ENCODE measurements around the gene ZNF296. TPM values are rescaled to one million over a fixed set of nuclear protein-coding genes. Genes with fewer than 3 reads are reported as not detected.
A peak's percentile ranks its signal among the peaks of the same experiment; 100 is the strongest.

ZNF296 gene
- total and polyA plus RNA-seq, 2 of the 13 experiments (the other 11 are each of a cell fraction or from before 2014, with no cell fraction given): 0.26 to 0.62 TPM

DNA sequence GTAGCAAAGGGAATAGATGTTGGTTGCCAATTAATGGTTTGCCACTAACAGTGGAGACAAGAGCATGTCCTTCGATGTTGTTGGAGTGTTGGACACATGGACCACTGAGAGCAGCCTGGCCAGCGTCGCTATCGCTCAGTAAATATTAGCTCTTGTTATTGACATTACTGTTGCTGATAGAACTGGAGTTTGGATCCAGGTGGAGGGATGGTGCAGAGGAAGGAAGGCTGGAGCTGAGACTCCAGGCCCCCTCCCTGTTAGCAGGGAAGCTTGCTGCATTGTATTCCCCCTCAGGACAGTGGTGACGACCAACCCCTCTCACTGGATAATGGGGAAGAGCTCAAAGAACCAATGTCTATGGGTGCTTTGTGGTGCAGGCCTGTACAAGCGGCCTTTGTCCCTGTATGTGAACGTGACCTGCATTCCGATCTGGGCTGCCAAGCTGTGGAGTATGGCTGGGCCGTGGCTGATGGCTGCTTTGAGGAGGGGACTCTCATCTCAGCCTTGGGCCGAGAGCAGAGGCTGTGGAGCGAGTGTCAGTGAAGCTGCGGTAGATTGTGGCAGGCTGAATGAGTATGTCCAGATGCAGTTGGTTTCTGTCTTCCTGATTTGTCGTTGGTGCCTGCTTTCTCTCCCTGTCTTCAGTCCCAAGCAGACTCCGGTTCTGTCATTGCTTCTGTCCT lies 30.5 kb downstream of the ZNF296 start (continued):
- peak; percentile 79 for TF ChIP-seq ZEB1 (IDR thresholded peaks at IDR 0.05; ENCODE audit: insufficient replicate concordance, low read depth)
- TF ChIP-seq, protein P1, sequence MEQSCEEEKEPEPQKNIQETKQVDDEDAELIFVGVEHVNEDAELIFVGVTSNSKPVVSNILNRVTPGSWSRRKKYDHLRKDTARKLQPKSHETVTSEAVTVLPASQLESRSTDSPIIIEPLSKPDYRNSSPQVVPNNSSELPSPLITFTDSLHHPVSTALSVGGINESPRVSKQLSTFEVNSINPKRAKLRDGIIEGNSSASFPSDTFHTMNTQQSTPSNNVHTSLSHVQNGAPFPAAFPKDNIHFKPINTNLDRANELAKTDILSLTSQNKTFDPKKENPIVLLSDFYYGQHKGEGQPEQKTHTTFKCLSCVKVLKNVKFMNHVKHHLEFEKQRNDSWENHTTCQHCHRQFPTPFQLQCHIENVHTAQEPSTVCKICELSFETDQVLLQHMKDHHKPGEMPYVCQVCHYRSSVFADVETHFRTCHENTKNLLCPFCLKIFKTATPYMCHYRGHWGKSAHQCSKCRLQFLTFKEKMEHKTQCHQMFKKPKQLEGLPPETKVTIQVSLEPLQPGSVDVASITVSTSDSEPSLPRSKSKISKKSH (CRISPR knock-in tag; IDR thresholded peaks at IDR 0.05; ENCODE audit: borderline replicate concordance): no peak; the same call in 1 of the 2 replicates
- TF ChIP-seq ZNF761 (CRISPR knock-in tag; conservative IDR thresholded peaks at IDR 0.05): no peak
- TF ChIP-seq ZFP37 (CRISPR knock-in tag; IDR thresholded peaks at IDR 0.05; ENCODE audit: borderline replicate concordance): peak; percentile 68; the same call in 1 of the 2 replicates
- 0 out of 2 replicates have a peak, but pooled peaks have one; percentile 29 for TF ChIP-seq SPEN (CRISPR knock-in tag; IDR thresholded peaks at IDR 0.05; ENCODE audit: low read depth)
- TF ChIP-seq, protein P2, sequence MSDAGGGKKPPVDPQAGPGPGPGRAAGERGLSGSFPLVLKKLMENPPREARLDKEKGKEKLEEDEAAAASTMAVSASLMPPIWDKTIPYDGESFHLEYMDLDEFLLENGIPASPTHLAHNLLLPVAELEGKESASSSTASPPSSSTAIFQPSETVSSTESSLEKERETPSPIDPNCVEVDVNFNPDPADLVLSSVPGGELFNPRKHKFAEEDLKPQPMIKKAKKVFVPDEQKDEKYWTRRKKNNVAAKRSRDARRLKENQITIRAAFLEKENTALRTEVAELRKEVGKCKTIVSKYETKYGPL (CRISPR knock-in tag; IDR thresholded peaks at IDR 0.05): no peak
- TF ChIP-seq PTBP1 (IDR thresholded peaks at IDR 0.05; ENCODE audit: low read depth, low read length, poor library complexity, severe bottlenecking): no peak
- TF ChIP-seq ZNF547 (CRISPR knock-in tag; IDR thresholded peaks at IDR 0.05): peak; percentile 56; the same call in 1 of the 2 replicates
- peak; percentile 91 for TF ChIP-seq REPIN1 (CRISPR knock-in tag; IDR thresholded peaks at IDR 0.05; ENCODE audit: borderline replicate concordance, low read depth)
- TF ChIP-seq, protein P3, sequence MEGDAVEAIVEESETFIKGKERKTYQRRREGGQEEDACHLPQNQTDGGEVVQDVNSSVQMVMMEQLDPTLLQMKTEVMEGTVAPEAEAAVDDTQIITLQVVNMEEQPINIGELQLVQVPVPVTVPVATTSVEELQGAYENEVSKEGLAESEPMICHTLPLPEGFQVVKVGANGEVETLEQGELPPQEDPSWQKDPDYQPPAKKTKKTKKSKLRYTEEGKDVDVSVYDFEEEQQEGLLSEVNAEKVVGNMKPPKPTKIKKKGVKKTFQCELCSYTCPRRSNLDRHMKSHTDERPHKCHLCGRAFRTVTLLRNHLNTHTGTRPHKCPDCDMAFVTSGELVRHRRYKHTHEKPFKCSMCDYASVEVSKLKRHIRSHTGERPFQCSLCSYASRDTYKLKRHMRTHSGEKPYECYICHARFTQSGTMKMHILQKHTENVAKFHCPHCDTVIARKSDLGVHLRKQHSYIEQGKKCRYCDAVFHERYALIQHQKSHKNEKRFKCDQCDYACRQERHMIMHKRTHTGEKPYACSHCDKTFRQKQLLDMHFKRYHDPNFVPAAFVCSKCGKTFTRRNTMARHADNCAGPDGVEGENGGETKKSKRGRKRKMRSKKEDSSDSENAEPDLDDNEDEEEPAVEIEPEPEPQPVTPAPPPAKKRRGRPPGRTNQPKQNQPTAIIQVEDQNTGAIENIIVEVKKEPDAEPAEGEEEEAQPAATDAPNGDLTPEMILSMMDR (CRISPR knock-in tag; IDR thresholded peaks at IDR 0.05): no peak
- peak; percentile 95 for TF ChIP-seq BHLHE40 (IDR thresholded peaks at IDR 0.05; ENCODE audit: low read length)
- no peak for TF ChIP-seq HNRNPL (IDR thresholded peaks at IDR 0.05; ENCODE audit: low read depth, low read length)
- no peak for TF ChIP-seq NFE2L2 (IDR thresholded peaks at IDR 0.05; ENCODE audit: low read length)
- TF ChIP-seq NFIB (CRISPR knock-in tag; IDR thresholded peaks at IDR 0.05; ENCODE audit: borderline replicate concordance): no peak
- TF ChIP-seq, protein P4, sequence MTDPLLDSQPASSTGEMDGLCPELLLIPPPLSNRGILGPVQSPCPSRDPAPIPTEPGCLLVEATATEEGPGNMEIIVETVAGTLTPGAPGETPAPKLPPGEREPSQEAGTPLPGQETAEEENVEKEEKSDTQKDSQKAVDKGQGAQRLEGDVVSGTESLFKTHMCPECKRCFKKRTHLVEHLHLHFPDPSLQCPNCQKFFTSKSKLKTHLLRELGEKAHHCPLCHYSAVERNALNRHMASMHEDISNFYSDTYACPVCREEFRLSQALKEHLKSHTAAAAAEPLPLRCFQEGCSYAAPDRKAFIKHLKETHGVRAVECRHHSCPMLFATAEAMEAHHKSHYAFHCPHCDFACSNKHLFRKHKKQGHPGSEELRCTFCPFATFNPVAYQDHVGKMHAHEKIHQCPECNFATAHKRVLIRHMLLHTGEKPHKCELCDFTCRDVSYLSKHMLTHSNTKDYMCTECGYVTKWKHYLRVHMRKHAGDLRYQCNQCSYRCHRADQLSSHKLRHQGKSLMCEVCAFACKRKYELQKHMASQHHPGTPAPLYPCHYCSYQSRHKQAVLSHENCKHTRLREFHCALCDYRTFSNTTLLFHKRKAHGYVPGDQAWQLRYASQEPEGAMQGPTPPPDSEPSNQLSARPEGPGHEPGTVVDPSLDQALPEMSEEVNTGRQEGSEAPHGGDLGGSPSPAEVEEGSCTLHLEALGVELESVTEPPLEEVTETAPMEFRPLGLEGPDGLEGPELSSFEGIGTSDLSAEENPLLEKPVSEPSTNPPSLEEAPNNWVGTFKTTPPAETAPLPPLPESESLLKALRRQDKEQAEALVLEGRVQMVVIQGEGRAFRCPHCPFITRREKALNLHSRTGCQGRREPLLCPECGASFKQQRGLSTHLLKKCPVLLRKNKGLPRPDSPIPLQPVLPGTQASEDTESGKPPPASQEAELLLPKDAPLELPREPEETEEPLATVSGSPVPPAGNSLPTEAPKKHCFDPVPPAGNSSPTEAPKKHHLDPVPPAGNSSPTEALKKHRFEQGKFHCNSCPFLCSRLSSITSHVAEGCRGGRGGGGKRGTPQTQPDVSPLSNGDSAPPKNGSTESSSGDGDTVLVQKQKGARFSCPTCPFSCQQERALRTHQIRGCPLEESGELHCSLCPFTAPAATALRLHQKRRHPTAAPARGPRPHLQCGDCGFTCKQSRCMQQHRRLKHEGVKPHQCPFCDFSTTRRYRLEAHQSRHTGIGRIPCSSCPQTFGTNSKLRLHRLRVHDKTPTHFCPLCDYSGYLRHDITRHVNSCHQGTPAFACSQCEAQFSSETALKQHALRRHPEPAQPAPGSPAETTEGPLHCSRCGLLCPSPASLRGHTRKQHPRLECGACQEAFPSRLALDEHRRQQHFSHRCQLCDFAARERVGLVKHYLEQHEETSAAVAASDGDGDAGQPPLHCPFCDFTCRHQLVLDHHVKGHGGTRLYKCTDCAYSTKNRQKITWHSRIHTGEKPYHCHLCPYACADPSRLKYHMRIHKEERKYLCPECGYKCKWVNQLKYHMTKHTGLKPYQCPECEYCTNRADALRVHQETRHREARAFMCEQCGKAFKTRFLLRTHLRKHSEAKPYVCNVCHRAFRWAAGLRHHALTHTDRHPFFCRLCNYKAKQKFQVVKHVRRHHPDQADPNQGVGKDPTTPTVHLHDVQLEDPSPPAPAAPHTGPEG (CRISPR knock-in tag; IDR thresholded peaks at IDR 0.05): peak; percentile 43
- peak; percentile 75 for TF ChIP-seq KAT8 (CRISPR knock-in tag; IDR thresholded peaks at IDR 0.05)
- TF ChIP-seq ZNF629 (CRISPR knock-in tag; conservative IDR thresholded peaks at IDR 0.05): peak; percentile 51
- TF ChIP-seq SMAD3 (CRISPR knock-in tag; IDR thresholded peaks at IDR 0.05): peak; percentile 69
